ENCODE data around the gene CNTNAP2. TPM values are rescaled to one million over a fixed set of nuclear protein-coding genes. Genes with fewer than 3 reads are reported as not detected.
"Not testable (repeated sequence)": the region's sequence is repeated elsewhere in the genome, so short reads cannot be mapped to it uniquely, and the experiment has no call there.

Gene CNTNAP2
- total RNA-seq, 2 experiments from 2014 or later = not detected

- POLR2A ChIA-PET = no interaction called here
- CTCF ChIA-PET = no interaction called here
Measured at GRCh38 chr7:148408307-148408706, 2291.7 kb downstream of the CNTNAP2 start.

- ChIA-PET CTCF (no interaction called here), POLR2A (no interaction called here)
Measured at GRCh38 chr7:148410905-148411304, 2294.3 kb downstream of the CNTNAP2 start.

GRCh38 chr7:148412691-148413090 lies 2296.1 kb downstream of the CNTNAP2 start:
- ChIA-PET CTCF (no interaction called here), POLR2A (no interaction called here)

DNA sequence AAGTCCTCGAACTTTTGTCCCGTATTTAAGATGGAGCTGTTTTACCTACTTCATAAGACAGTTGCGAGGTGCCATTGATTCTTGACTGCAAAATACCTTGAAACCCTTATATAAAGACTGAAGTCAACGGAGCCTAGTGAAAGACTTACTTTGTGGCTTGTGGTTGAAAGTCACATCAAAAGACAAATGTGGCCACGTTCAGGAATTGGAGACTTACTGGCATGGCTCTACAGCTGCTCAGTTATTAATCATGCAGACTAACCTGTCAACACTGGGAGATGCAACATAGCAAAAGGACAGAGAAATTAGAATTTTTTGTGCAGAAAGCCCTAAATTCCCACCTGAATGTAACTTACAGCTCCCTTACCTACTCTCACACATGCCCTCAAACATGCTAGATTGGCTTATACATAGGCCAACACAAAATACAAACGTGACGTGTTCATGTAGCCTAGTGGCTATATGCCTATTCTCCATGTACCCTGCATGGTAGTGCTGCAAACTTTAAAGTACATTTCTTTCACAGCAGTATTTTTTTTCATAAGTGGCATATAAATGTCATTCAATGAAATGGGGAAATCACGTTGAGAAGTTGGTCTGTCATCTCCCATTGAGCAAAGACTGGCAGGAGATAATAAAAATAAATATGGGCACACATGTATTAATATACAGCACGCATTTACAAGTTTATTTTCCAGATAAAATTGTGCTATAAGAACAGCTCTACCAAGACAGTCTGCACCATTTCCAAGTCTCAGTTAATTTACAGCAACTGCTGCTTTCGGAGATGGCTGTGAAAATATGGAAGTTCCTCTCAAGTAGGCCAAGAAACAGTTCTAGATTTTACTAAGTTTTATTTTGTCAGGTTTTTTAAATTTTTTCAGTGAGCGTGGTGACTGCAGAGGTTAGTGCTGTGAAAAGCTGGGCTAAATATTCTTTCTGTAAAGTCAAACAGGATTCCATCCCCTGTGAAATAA lies 2303.5 kb downstream of the CNTNAP2 start:
- ChIA-PET POLR2A (no interaction called here), CTCF (no interaction called here)

GRCh38 chr7:148422030-148422429 lies 2305.4 kb downstream of the CNTNAP2 start:
- POLR2A ChIA-PET = no interaction called here

GRCh38 chr7:148426393-148426792 lies 2309.8 kb downstream of the CNTNAP2 start:
- CTCF ChIA-PET = not testable (repeated sequence)

More at GRCh38 chr7:148422030-148422429, 2305.4 kb downstream of the CNTNAP2 start:
- CTCF ChIA-PET = no interaction called here

DNA sequence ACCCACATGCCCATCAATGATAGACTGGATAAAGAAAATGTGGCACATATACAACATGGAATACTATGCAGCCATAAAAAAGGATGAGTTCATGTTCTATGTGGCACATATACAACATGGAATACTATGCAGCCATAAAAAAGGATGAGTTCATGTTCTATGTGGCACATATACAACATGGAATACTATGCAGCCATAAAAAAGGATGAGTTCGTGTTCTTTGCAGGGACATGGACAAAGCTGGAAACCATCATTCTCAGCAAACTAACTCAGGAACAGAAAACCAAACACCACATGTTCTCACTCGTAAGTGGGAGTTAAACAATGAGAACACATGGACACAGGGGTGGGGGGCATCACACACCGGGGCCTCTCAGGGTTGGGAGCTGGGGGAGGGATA lies 2314.1 kb downstream of the CNTNAP2 start:
- CTCF ChIA-PET, POLR2A ChIA-PET: not testable (repeated sequence)

More at GRCh38 chr7:148426393-148426792, 2309.8 kb downstream of the CNTNAP2 start:
- POLR2A ChIA-PET = not testable (repeated sequence)

DNA sequence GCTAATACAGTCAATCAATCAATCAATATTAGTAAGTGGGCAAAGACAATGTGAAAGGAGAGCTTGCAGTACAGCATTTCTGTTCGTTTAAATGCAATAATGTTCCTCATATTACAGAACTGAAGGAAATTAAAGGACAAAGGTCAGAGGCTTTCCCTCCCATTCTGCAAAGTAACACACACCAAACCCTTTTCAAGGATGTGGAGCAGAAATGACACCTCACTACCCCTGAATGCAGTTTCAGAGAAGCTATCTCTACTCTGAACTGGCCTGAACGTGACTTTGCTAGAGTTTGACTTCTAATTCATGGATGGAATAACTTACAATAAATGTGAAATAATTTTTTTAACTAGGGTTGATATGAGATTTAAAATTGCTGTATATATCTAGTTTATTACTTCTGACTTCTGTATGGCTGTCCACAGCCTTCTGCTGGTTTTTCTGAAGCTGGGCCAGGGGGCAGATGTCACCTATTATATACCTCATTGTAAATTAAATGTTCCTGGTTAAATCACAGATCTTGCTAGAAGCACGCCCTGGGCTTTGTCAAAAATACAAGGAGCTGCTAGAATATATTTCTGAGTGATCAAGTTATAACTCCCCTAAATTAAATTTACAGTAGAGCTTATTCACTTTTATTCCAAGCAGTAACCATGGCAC lies 2317.1 kb downstream of the CNTNAP2 start:
- ChIA-PET POLR2A (interaction anchor here (0.6 kb wide), 1 partner anchor 18 kb away, joined by 4 read pairs; no protein-coding TSS in a partner anchor), CTCF (no interaction called here)

GRCh38 chr7:148434181-148434757 lies 2317.7 kb downstream of the CNTNAP2 start:
- ChIA-PET CTCF (no interaction called here), POLR2A (interaction anchor here (0.6 kb wide), 1 partner anchor 17 kb away, joined by 4 read pairs; no protein-coding TSS in a partner anchor)

- ChIA-PET CTCF (no interaction called here), POLR2A (no interaction called here)
Measured at GRCh38 chr7:148434887-148435286, 2318.3 kb downstream of the CNTNAP2 start.

DNA sequence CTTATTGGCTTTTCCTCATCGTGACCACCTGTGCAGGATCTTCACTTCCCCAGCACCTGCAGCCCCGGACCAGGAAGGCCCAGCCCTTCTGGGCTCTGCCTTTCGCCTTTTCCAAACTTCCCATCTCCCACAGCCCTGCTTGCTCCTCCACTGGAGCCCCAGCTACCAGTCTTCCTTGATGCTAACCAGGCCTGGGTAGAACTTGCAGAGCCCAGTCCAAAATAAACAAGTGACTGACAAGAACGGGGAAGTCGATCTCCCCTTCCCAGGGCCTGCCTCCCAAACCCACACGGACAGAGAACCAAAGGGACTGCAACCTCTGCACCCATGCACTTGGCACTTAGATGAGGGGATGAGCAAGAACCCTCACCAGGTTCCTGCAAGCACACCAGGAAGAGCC lies 2319.1 kb downstream of the CNTNAP2 start:
- POLR2A ChIA-PET = no interaction called here
- CTCF ChIA-PET = no interaction called here

DNA sequence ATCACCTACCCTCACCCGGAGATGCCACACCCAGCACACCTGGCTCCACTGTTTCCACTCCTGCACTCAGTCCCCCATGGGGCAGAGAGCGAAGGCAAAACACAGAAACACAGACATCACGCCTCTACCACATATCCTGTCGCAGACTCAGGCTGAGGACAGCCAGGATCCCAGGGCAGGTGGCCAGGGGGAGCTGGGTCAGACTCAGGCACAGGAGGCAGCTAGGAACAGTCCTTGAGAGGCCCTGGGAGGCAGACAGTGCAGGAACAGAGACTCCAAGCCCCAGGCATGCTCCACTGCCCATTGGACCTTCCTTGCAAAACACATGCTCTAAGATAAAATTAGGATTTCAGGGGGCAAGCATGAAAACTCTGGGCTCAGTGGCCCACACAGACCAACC lies 2319.5 kb downstream of the CNTNAP2 start:
- POLR2A ChIA-PET = no interaction called here
- CTCF ChIA-PET = no interaction called here

DNA sequence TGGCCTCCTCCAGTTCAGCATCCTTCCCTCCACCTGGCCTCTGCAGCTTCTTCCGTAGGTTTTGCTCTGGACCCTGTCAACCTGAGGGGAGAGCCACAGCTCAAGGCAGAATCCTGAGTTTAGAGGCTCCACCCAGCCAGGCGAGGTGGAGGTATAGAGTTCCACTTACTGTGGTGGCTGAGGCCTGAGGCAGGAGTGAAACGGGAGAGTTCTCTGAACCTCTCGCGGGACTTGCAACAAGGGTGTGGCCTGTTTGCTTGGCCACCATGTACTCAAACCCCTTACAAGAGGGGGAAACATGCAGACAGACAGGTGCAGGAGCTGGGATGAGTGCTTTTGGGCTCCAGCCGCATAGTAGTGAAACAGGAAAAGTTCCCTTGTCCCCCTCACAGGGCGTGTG lies 2320.0 kb downstream of the CNTNAP2 start:
- ChIA-PET POLR2A (no interaction called here), CTCF (no interaction called here)

DNA sequence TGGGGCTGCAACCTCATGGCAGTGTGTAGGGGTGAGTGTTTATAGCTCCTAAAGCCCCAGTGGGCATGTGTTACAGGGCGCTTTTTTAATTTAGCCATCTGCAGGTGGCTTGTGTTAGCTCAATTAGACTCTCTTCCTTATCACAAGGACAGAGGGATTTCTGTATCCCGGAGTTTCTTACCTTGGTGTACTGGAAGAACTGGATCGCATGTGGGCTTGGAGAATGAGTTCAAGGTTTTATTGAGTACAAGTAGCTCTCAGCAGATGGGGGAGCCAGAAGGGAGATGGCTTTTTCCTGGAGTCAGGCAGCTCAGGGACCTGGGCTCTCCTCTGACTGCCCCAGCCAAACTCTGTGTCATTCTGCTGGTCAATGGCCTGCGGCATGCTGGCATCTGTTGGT lies 2320.4 kb downstream of the CNTNAP2 start:
- POLR2A ChIA-PET = no interaction called here
- CTCF ChIA-PET = no interaction called here

GRCh38 chr7:148442141-148442655 lies 2325.6 kb downstream of the CNTNAP2 start:
- POLR2A ChIA-PET = no interaction called here
- CTCF ChIA-PET = no interaction called here

DNA sequence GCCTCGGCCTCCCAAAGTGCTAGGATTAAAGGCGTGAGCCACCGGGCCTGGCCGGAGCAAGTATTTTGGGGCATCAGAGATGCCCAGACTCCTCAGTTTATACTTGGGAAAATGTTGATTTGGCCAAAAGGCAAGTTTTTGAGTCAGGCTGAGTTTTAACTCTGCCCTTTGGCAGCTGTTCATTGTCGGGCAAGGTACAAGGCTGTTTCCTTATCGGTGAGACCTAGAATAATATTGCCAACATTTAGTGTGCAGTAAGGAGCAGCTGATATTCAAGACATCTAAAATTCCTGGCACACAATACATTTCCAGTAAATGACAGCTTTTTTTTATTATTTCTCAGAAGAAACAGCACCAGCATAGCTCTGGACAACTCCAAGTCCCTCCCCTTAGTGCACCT lies 2326.3 kb downstream of the CNTNAP2 start:
- ChIA-PET CTCF (no interaction called here), POLR2A (no interaction called here)

- ChIA-PET CTCF (no interaction called here), POLR2A (no interaction called here)
Measured at GRCh38 chr7:148445260-148446044, 2328.9 kb downstream of the CNTNAP2 start.

GRCh38 chr7:148447221-148447849 lies 2330.7 kb downstream of the CNTNAP2 start:
- POLR2A ChIA-PET = no interaction called here
- CTCF ChIA-PET = no interaction called here

DNA sequence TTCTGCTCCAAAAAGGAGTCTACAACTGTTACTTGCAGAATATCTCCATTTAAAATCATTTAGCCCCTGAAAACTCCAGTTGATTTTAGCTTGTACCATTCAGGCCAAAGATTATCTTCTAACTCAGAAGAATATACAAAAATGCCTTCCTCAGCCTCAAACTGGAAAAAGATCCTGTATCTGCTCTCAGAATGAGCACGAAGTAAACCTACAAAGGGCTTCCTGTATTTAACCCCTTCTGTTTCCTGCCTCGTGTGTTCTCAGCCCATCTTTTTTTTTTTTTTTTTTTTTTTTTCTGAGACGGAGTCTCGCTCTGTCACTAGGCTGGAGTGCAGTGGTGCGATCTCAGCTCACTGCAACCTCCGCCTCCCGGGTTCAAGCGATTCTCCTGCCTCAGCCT lies 2334.9 kb downstream of the CNTNAP2 start:
- CTCF ChIA-PET = interaction anchor here (0.7 kb wide), 1 partner anchor 1525 kb away, joined by 4 read pairs; no protein-coding TSS in a partner anchor
- POLR2A ChIA-PET = interaction anchor here (0.8 kb wide), 1 partner anchor 18 kb away, joined by 4 read pairs; no protein-coding TSS in a partner anchor

Measured in activated CD8-positive, alpha-beta memory T cell treated with anti-CD3 and anti-CD28 coated beads for 36 hours (primary cell).